ENCODE results near the gene SYNGR4.

GRCh38 chr19:48348737-48349136 is 15.4 kb upstream of the SYNGR4 start:
- TF ChIP-seq CTCF (IDR thresholded peaks at IDR 0.05) (no peak), POLR2A (IDR thresholded peaks at IDR 0.05) (no peak)

Data from upper lobe of left lung (tissue), 4 donors.